Measurements from ENCODE around the gene HHIP.

GRCh38 chr4:144646523-144647094 lies 653 bp downstream of the HHIP start:
- TF ChIP-seq CTCF (IDR thresholded peaks at IDR 0.05 in 4 of 5, conservative IDR thresholded peaks at IDR 0.05 in 1 of 5) (no peak), POLR2A (IDR thresholded peaks at IDR 0.05) (no peak)
